B cell (primary cell): Measurements from ENCODE around the gene TUT1.

Experiments used
- EZH2 ChIP-seq: IDR thresholded peaks from 2 replicates; pipeline ENCODE4 v1.6.1; 2012; ENCODE audit warnings: borderline replicate concordance, low read depth, mild to moderate bottlenecking, moderate library complexity, low read length; ENCODE audit not compliant: insufficient read depth, poor library complexity, severe bottlenecking
- TF ChIP-seq, protein P1 (sequence below): fragments of 200-600 bp; IDR thresholded peaks from one replicate; pipeline ENCODE4 v1.8.0; 2022; ENCODE audit warnings: antibody characterized with exemption, mild to moderate bottlenecking

DNA sequence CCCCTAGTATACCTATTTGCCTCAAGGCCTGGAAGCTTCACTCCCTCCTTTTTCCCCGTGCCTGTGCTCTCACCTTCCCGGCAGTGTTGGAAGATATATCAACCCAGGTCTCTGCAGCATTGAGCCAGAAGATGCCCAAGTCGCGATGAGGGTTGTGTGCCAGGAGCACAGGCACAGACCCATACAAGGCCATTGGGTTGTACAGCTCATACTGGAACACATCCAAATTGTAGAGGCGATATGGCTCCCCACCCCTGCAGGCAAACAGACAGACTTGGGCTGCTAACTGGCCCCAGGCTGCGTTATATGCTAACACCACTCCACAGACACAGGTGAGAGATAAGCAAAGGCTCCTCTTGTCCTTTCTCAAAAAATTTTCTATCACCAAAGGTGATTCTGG, 41.2 kb upstream of the TUT1 start:
- TF ChIP-seq, protein P1, sequence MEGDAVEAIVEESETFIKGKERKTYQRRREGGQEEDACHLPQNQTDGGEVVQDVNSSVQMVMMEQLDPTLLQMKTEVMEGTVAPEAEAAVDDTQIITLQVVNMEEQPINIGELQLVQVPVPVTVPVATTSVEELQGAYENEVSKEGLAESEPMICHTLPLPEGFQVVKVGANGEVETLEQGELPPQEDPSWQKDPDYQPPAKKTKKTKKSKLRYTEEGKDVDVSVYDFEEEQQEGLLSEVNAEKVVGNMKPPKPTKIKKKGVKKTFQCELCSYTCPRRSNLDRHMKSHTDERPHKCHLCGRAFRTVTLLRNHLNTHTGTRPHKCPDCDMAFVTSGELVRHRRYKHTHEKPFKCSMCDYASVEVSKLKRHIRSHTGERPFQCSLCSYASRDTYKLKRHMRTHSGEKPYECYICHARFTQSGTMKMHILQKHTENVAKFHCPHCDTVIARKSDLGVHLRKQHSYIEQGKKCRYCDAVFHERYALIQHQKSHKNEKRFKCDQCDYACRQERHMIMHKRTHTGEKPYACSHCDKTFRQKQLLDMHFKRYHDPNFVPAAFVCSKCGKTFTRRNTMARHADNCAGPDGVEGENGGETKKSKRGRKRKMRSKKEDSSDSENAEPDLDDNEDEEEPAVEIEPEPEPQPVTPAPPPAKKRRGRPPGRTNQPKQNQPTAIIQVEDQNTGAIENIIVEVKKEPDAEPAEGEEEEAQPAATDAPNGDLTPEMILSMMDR, result no peak
- no peak for TF ChIP-seq EZH2
